C4-2B (cell line): ENCODE data around the gene MIOX.

Experiments
- H3K27ac ChIP-seq: fragments of 450-650 bp; 2 replicates; pipeline ENCODE4 v1.5.1; 2017
- CTCF ChIP-seq: fragments of 450-650 bp; conservative IDR thresholded peaks from 2 replicates; pipeline ENCODE4 v1.5.1; 2017; ENCODE audit warnings: mild to moderate bottlenecking
- ZFX ChIP-seq: fragments of 450-650 bp; IDR thresholded peaks from 2 replicates; pipeline ENCODE4 v1.6.1; 2017

Gene MIOX

GRCh38 chr22:50456466-50457234, 30.0 kb upstream of the MIOX start:
- H3K27ac ChIP-seq: no peak overlapping the region
- TF ChIP-seq ZFX: no peak
- TF ChIP-seq CTCF: no peak; the same call in 1 of the 2 replicates

- H3K27ac ChIP-seq: no peak overlapping the region
- no peak for TF ChIP-seq ZFX
Measured at GRCh38 chr22:50459016-50459415, 27.6 kb upstream of the MIOX start.

- no peak overlapping the region for H3K27ac ChIP-seq
- TF ChIP-seq ZFX: no peak
- TF ChIP-seq CTCF: no peak
Measured at GRCh38 chr22:50459496-50460140, 27.0 kb upstream of the MIOX start.

- H3K27ac ChIP-seq: peak overlapping the region; percentile 29
- TF ChIP-seq CTCF (no peak), ZFX (no peak)
Measured at GRCh38 chr22:50460938-50461337, 25.7 kb upstream of the MIOX start.

- TF ChIP-seq ZFX: no peak
- TF ChIP-seq CTCF: no peak
- no peak overlapping the region for H3K27ac ChIP-seq
Measured at GRCh38 chr22:50461536-50461935, 25.1 kb upstream of the MIOX start.

GRCh38 chr22:50461979-50462540, 24.6 kb upstream of the MIOX start:
- no peak overlapping the region for H3K27ac ChIP-seq
- TF ChIP-seq CTCF: no peak
- TF ChIP-seq ZFX: no peak

- no peak overlapping the region for H3K27ac ChIP-seq
- TF ChIP-seq ZFX (no peak), CTCF (no peak)
Measured at GRCh38 chr22:50463188-50463900, 23.3 kb upstream of the MIOX start.
